ENCODE results near the gene TMEM98.
"Not testable (repeated sequence)": the region's sequence is repeated elsewhere in the genome, so short reads cannot be mapped to it uniquely, and the experiment has no call there.

Gene TMEM98, protein sequence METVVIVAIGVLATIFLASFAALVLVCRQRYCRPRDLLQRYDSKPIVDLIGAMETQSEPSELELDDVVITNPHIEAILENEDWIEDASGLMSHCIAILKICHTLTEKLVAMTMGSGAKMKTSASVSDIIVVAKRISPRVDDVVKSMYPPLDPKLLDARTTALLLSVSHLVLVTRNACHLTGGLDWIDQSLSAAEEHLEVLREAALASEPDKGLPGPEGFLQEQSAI

DNA sequence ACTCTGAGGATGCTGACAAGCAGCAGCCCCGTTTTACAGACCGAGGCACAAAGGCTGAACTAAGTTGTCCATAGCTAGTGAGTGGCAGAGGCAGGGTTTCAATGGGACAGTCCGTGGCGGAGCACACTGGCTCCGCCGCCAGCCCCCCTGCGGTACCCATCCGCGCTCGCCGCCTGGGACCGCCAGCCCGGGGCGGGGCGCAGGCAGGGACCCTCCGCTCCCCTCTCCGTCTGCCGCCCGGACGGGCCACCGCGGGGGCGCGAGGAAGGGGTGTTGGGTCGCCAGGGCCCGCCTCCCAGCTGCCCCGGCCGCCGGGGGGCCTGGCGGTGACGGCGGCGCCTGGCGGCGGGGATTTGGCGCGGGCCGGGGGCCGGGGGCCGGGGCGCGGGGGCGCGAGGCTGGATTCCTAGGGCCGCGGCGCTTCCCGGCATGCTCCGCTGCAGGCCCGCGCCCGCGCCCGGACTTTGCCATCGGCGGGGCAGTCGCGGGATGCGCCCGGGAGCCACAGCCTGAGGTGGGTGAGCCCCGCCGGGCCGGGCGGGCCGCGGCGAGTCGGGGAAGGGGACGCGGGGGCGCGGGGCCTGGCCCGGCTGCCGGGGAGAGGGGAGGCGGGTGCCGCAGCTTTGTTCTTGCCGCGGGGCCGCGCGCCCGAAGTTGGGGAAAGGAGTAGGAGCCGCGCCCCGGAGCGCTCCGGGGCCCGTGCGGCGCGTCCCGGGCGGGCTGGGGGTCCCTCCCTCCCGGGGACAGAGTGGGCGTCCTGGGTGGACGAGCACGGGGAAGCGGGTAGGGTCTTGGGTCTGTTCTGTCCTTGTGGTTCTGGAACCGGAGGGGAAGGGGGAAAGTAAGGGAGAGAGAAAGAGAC, at the start of gene TMEM98:
Gene TMEM98 (plus strand): TSS at position 430 of the 862 bp plus-strand sequence. CDS start 3,376 bp downstream, outside the sequence.
- DNase-seq (ENCODE audit: low spot score) = peak; percentile 78

DNA sequence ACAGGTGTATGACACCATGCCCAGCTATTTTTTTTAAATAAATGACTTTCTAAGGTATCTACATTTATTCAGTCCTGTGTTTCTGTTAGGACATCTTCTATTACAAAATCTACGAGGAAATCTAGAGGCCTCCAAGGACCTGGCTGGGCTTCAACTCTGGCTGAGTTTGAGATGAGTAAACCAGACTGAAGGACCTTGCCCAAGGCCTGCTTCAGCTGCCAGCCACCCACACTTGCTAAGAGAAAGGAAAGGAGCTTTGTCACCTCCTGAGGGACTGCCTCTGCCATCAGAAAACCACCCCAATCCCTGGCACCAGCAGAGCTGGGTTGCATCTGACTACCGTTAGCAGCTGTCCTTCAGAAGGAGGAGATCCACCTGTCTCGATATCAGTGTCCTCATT, 49.7 kb upstream of the TMEM98 start:
- no peak for DNase-seq (ENCODE audit: low spot score)

DNA sequence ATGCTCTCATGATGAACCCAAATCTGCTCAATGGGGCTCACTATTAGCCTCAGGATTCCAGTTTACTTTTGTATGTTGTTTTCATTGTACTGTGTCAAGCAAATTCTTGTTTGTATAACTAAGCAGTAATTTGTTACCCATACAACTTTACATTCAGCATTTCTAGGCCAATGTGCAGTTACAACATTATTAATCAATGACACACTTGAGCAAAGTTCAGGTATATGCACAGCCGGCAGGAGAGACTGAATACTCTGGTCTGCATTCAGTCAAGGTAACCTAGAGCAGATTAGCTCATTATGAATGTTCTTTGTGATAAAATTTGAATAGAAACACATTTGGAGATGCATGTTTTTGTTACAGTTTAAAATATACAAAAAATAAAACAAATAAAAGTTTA, 48.8 kb upstream of the TMEM98 start:
- no peak for DNase-seq (ENCODE audit: low spot score)

DNA sequence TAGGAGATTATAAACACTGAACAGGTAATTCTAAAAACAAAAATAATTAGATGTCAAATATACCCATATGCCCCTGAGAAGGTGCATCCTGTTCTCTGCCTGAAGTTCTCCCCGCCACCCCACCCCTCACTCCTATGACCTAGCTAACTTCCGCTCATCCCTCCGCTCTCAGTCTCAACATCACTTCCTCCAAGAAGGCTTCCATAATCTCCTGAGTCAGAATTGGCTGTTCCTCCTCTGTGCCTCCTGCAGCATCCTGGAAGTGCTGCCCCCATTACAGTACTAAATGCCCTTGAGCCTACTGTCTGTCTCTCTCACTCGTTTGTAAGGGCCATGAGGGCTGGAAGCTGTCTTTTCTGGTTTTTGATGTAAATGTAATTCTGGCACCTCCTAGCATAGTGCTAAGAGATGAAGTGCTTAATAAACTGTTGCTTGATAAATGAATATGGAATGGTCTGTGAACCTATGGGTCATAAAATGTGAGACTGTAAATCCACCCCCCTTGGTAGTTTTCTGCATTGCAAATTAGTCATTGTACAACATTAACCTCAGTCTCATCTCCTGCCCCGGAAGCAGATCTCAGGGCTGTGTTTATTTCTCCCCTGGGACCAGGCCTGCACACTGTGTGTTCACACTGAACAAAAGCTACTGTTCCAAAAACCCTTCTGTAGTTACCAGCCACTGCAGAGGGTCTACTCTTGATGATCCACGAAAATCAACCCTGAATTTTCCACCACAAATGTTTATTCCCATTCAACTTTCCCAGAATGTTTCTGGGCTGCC, 47.1 kb upstream of the TMEM98 start:
- DNase-seq (ENCODE audit: low spot score) = no peak

DNA sequence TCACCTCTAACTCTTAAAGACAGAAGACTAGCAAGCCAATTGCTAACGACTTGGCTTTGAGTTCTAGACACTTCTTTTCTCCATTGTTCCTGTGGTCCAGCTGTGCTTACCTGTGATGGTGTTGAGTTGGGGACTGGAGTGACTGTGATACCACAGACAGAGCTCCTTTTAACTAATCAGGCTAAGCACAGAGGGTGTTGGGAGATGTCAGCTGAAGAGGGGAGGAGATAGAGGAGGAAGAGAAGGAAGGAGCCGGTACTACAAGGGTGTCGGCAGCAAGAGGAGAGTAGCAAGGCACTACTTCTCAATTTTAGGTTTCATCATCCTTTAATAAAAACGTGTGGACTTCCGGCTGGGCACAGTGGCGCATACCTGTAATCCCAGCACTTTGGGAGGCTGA, 45.9 kb upstream of the TMEM98 start:
- no peak for DNase-seq (ENCODE audit: low spot score)

DNA sequence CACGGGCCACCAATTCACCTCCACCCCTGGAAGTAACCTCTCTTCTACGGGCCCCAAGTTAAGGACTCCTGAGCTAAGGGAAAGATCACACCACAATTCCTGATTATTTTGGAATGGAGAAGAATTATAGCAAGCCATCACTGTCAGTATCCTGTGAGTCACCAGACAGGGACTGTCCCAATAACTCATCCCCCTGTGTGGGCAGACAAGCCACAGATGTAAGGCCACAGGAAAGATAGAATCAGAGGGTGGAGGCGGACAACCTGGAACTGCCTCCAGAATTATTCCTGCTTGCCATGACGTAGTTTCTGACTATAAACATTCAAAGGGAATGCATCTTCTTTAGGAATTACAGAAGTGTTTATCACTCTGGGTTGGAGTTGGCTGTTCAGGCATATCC, 45.2 kb upstream of the TMEM98 start:
- no peak for DNase-seq (ENCODE audit: low spot score)

DNA sequence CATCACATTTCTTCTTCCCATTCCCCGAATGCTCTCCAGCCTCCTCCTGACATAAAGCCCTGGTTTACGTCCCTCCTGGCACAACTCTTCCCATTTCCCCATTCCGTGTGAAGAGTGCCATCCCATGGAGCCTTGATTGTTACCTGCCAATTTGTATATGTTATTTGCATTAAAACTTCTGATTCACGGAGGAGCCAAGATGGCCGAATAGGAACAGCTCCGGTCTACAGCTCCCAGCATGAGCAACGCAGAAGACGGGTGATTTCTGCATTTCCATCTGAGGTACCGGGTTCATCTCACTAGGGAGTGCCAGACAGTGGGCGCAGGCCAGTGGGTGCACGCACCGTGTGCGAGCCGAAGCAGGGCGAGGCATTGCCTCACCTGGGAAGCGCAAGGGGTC, 41.0 kb upstream of the TMEM98 start:
- DNase-seq (ENCODE audit: low spot score) = not testable (repeated sequence)

DNA sequence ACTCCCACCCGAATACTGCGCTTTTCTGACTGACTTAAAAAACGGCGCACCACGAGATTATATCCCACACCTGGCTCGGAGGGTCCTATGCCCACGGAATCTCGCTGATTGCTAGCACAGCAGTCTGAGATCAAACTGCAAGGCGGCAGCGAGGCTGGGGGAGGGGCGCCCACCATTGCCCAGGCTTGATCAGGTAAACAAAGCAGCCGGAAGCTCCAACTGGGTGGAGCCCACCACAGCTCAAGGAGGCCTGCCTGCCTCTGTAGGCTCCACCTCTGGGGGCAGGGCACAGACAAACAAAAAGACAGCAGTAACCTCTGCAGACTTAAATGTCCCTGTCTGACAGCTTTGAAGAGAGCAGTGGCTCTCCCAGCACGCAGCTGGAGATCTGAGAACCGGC, 40.5 kb upstream of the TMEM98 start:
- not testable (repeated sequence) for DNase-seq (ENCODE audit: low spot score)

DNA sequence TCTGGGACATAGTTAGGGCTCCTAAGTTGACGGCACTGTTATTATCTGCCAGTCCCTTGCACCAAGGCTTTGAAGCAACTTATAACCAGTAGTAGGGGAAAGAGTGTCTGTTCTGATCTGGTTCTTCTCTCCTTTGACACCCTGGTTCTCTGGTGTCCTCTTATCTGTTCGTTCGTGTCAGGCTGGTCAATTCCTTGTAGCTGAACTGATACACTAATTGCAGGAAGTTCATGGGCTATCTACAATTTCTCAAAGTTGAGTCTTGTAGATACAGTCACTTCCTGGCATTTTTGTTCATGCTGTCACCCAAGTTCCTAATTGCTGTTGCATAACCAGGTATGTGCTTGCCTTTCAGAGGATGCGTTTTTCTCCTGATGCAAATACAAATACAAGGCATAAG, 33.7 kb upstream of the TMEM98 start:
- DNase-seq (ENCODE audit: low spot score) = no peak

DNA sequence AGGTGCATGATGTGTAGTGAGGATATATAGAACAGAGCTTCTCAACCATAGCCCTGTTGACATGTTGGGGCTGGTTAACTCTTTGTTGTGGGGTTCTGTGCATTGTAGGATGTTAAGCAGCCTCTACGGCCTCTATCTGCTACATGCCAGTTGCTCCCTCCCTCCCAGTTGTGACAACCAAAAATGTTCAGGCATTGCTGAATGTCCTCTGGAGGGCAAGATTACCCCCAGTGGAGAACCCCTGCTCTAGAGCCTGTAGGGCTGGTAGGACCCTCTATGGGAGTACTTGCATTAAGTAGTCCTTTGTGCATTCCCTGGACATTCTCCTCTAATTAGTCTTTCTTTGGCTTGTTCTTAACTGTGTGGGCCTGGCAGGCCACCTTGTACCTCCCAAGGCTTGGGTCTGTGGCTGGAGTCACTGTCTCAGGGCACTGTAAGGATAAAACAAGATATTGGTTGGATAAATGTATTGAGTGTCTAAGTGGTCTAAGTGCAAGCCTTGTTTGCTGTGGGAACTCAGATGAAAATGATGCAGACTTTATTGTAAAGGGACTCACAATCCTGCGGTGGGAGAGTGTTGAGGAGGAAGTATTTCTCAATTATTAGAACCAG, 31.2 kb upstream of the TMEM98 start:
- no peak for DNase-seq (ENCODE audit: low spot score)

DNA sequence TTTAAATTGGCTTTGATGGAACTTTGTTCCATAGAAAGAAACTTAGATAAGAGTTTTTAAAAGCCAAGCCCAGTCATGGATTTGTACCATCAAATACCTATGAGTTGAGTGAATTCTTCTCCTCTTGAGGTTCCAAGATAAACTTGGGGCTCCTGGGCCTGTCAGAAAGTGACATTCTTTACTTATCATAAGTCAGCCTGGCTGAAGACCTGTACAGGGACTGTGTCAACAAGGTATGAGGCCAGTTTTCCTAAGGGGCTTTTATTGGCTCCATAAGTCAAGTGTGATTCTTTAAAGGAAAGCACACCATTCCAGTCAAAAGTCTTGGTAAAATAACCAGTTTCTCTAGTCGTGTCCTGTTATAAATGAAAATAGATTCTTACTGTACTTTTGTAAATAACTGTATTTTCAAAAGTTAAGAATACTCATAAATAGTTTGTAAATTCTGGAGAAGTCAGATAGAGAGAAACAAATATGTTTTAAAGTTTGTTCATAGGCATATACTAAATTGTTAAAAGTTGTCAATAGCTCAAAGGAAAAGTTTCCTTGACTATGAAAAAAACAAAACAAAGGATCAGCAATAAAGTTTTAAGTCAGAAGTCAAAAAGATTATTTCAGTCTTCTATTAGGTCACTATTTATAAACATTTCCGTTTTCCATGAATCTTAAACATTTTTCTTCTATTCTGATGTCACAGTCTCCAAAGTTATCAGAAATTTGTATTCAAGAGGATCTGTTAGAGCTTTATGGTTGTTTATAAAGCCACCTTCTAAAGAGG, 28.5 kb upstream of the TMEM98 start:
- DNase-seq (ENCODE audit: low spot score) = no peak

DNA sequence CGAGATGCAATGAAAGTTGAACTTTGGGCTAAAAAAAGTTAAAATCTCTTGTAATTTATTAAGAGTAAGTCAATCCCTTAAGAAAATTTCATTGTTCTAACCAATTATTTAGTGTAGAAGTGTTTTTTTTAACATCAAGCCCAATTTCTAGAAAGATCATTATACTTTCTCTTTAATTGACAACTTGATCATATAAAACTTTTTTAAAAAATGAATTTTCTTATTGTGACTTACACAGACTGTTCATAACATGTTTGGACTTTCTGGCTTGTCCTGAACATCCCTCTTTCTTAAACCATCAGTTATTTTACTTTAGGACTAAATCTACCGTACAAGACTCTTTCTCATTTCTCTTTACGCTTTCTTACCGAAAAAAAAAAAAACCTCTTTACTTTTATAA, 26.2 kb upstream of the TMEM98 start:
- no peak for DNase-seq (ENCODE audit: low spot score)

DNA sequence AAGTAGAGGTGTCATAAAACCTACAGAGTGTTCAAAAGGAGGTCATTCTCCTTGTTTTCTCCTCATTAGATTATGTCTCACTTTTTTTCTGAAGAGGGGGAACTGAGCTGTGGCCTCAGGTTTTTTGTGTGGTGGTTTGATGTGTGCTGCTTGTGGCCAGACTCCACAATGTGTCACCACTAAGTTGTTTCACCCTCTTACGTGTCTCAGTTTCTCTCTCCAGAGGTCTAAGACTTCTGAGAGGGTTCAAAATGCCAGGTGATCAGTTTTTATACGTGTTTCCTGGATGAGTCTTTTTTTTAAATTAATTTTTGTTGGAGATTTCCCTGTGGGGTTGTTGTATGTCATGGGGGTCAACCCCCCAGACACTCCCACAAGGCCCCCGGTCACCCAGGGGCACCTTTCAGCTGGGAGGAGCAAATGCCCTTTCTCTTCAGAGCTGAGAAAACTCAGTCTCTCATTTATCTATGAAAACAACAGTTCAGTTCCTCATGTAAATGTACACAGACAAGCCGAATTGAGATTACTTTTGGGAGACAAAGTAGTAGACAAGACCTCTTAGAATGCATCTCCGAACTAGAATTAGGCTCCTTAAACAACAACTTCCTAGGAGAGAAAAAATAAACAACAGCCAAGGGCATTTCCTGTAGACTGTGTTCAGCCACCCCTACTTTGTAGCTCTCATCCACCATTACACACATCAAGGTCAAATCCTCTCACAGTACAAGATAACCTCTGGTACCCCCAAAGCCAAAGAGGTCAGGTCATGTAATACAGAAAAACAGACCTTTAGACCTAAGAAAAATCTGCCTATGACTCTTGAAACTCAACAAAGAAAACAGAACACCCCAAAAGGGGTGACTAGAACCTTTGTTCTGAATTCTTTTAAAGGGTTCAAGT, 23.9 kb upstream of the TMEM98 start:
- DNase-seq (ENCODE audit: low spot score) = no peak

DNA sequence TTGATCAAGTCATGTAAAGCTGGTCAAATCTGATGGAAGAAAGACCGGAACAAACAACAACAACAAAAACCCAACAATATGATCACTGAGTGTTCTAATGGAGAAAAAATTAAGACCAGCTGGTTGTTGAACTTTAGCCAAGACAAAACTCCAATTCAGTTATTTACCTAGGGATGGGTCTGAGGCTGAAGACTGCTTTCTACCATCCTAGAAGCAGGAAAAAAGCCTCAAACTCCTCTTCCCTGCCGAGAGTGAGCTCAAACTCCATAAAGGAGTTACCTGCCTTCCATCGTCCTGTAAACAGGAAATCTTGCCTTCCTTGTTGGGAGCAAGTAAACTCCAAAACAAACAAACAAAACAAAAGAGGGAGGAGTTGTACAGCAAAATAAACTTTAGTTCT, 23.1 kb upstream of the TMEM98 start:
- no peak for DNase-seq (ENCODE audit: low spot score)

DNA sequence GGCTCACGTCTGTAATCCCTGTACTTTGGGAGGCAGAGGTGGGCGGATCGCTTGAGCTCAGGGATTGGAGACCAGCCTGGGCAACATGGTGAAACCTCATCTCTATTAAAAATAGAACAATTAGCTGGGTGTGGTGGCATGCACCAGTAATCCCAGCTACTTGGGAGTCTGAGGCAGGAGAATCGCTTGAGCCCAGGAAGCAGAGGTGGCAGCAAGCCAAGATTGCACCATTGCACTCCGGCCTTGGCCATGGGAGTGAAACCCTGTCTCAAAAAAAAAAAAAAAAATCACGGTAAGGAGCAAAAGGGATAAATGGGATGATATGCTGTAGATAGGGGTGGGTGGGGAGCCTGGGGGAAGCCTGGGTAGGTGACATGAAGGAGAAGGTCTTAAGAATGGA, 20.4 kb upstream of the TMEM98 start:
- no peak for DNase-seq (ENCODE audit: low spot score)

DNA sequence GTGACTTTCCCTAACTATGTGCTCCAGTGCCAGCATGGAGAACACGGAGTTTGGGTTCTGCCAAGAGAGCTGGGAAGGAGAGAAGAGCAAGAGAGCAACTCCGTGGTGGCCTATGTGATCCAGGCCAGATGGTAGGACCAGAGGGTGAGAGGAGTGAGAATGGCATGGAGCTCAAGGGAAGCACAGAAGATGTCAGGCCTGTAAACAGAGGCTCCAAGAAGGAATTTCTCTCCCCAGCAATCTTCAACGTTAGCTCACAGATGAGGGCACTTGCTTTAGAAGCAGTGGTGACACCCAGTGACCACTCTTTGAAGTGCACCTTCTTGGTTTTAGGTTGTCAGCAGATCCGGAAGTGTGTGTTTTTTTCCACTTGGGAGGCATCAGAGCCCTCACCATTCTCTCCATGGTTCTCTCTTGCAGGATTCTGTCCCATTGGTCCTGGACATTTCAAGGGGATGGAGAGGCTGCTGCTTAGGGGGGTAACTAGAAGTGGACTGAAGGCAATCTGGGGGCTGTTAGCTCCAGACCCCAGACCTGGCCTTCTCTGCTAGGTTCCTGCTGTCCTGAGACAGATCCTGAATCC, 18.1 kb upstream of the TMEM98 start:
- no peak for DNase-seq (ENCODE audit: low spot score)

DNA sequence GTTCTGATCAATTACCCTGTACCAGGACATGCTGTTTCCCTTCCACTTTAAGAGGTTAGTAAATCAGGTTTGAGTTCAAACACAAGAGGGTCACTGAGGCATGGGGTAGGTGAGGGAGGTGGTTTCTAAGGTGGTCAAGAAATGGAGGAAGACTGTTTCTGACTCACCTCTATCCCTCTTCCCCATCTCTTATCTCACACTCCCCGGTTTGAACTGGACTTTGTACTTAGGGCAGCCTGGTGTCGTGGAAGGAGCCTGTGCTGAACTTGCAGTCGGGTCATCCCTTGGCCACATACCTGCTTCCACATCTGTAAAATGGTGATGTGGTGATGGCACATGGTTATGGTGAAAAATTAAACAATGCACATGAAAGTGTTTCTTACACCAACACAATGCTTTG, 17.2 kb upstream of the TMEM98 start:
- no peak for DNase-seq (ENCODE audit: low spot score)

DNA sequence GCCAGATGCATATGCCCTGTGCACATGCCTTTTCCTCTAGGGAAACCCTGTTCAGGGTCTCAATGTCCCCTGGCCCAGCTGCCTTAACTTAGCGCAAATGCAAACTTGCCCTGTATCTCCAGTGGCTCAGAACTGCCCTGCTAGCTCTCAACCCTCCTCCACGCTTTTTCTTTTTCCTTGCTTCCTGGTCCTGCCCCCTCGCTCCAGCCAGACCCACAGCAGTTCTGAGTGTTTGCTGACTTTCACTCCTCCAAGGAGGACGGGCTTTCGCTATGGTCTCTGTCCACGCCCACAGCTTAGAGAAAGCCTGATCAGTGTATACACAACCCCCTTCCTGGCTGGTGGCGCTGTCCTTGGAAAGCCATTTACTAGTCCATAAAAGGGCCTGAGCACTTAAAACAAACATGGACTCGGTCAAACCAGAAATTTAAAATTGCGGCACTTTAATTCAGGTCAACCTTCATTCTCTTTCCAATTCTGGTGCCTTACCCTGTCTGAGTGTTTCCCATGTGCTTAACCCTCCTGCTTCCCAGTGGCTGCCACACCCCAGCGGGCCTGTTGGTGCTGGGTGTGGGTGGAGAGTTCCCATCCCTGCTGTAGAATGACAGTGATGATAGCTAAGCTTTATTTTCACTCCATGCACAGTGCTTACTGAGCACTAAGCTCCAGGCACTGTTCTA, 15.6 kb upstream of the TMEM98 start:
- DNase-seq (ENCODE audit: low spot score) = no peak

DNA sequence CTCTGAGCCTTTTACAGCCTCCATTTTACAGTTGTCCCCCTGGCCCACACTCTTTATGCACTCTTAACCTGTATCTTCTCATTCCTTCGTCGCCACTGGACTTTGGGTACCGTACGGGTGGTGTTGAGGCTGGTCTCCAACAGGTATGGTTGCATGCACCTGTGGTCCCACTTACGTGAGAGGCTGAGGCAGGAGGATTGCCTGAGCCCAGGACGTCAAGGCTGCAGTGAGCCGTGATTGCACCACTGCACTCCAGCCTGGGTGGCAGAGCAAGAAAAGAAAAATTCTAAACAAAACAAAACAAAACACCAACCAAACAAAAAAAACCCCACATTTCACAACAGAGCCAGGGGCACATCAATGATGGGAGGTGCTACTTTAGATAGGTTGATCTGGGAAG, 14.4 kb upstream of the TMEM98 start:
- DNase-seq (ENCODE audit: low spot score) = no peak

DNA sequence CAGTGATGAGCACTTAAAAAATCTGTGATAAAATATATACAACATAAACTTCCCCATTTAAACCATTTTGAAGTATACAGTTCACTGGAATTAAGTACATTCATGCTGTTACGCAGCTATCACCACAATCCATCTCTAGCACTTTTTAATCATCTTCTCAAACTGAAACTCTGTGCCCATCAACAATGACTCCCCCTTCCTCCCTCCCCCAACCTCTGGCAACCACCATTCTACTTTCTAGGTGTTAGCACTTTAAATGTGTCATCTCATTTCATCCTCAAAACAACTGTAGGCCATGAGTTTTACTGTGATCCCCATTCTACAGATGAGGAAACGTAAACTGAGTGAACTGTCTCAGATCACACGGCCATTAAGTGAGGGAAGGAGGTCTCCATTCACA, 13.8 kb upstream of the TMEM98 start:
- no peak for DNase-seq (ENCODE audit: low spot score)
